Right forelimb (tissue), 1 donor: ENCODE measurements around the gene INPP5A.

Source experiments
- DNase-seq: peaks from one replicate; pipeline ENCODE4 v3.0.0-alpha.2; 2018

INPP5A gene

DNA sequence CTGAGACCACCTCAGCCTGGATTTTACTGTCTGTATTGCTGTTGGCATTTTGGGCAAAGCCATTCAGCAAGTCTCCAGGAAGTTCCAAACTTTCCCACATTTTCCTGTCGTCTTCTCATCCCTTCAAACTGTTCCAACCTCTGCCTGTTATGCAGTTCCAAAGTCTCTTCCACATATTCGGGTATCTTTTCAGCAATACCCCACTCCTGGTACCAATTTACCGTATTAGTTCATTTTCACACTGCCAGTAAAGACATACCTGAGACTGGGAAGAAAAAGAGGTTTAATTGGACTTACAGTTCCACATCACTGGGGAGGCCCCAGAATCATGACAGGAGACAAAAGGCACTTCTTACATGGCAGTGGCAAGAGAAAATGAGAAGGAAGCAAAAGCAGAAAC, 62.8 kb downstream of the INPP5A start:
- DNase-seq, result peak; percentile 2

DNA sequence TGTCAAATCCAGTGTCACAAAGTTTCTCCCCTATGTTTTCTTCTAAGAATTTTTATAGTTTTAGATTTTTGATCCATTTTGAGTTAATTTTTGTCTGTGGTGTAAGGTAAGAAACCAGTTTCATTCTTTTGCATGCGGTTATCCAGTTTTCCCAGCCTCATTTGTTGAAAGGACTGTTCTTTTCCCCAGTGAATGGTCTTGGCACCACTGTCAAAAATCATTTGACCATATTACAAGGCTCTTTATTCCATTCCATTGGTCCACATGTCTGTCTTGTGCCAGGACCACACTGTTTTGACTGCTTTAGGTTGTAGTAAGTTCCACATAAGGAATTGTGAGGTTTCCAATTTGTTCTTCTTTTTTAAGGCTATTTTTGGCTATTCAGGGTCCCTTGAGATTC, 64.0 kb downstream of the INPP5A start:
- DNase-seq, result no peak

DNA sequence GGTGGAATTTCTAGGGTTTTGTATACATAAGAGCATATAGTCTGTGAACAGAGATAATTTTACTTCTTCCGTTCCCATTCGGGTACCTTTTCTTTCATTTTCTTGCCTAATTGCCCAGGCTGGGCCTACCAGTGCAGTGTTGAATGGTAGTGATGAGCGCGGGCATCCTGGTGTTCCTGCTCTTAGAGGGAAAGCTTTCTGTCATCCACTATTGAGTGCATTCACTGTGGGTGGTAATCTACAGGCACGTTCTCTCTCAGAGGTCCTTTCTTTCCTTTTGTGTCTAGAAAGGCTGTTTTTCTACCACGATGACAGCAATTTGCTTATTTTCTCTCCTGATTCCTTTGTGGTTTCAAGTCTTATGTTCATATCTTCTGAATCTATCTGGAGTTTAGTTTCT, 65.0 kb downstream of the INPP5A start:
- DNase-seq, result peak; percentile 27

DNA sequence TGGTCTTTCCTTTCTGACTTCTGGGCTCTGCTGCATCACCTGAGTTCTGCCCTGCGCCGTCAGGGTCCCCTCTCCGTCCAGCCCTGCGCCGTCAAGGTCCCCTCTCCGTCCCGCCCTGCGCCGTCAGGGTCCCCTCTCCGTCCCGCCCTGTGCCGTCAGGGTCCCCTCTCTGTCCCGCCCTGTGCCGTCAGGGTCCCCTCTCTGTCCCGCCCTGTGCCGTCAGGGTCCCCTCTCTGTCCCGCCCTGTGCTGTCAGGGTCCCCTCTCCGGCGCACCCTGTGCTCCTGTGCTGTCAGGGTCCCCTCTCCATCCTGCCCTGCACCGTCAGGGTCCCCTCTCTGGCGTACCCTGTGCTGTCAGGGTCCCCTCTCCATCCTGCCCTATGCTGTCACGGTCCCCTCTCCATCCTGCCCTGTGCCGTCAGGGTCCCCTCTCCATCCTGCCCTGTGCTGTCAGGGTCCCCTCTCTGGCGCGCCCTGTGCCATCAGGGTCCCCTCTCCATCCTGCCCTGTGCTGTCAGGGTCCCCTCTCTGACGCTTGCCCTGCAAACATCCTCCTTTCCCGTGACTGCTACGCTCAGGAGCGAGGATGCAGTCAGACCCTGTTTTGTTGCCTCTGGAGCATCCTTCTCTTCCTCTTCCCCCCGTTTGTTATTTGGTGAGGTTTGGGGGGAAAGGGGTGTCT, 66.4 kb downstream of the INPP5A start:
- DNase-seq, result peak; percentile 25

DNA sequence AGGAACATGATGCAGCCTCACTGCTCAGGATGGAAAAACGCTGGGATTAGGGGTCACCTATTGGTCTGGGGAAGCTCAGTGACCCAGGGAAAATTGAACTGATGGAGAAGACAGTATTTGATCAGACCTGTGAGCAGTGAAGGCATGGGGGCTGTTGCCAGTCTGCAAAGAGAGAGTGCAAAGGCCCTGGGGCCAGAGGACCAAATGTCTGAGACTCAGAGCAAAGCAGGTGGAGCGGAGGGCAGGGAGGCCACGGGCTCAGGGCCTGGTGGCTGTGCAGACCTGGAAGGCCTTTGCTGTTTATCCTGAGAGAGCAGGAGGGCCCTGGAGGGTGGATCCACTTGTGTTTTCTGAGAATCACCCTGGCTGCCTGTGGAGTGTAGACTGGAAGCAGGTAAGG, 67.1 kb downstream of the INPP5A start:
- peak; percentile 21 for DNase-seq

DNA sequence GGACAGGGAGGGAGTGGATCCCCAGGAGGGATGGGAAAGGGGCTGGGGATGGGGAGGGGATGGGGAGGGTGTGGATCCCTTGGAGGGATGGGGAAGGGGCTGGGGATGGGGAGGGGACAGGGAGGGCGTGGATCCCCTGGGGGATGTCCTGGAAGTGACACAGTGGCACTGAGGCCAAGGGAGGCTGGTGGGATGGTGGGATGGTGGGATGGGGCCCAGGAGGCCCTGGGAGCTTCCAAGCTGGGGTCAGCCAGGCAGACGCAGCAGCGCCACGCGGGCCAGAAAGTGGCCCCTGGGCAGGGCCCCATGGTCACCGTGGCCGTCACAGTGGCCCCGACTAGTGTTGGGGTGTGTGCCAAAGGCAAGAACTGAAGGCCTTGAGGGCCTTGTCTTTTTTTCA, 67.8 kb downstream of the INPP5A start:
- DNase-seq, result peak; percentile 25

DNA sequence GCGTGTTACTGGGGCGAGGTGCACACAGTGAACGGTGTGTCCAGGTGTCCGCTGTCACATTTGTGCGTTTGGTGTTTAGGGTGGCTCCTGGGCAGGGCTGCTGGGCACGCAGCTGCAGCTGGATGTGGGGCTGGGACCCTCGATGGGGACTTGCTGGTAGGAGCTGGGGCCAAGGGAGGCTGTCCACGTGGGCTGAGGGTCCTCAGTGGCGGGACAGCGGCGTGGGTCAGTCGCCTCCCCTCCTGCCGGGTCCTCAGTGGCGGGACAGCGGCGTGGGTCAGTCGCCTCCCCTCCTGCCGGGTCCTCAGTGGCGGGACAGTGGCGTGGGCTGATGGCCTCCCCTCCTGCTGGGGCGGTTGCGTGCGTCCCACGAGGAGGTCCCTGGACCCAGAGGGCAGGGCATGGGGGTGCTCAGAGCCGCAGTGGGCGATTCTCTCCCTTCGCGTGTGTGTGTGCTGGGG, 68.5 kb downstream of the INPP5A start:
- peak; percentile 36 for DNase-seq

DNA sequence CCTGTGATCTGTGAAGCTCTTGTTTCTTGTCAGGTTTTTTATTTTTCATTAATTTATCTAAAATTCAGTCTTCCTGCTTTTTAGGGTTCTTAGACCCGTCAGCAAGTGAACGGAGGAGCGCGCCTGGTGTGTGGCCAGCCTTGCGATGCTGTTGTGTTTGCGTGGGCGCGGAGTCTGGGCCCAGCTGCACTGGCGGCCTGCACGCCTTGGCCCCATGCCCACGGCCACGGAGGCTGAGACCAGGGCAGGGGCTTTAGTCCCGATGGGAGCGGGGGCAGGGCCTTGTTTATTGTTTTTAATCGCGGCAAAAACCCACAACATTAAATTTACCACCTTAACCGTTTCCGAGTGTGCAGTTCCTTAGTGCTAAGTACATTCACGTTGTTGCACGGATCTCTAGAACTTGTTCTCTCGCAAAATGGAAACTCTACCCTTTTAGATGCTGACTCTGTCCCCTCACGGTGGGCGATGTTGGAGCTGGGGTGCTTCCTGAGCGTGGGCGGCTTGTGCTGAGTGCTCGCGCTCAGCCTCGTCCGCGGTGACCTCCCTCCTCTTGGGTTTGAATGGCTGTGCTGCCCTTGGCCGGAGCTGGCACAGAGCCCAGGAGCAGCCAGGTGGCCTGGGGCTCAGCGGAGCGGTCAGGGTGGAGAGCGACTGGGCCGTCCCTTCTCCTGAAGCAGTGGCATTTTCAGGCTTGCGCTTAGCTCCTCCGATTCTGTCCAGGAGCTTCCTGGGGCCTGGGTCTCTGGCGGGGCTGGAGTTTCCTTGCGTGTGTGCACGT, 69.1 kb downstream of the INPP5A start:
- DNase-seq, result peak; percentile 65

DNA sequence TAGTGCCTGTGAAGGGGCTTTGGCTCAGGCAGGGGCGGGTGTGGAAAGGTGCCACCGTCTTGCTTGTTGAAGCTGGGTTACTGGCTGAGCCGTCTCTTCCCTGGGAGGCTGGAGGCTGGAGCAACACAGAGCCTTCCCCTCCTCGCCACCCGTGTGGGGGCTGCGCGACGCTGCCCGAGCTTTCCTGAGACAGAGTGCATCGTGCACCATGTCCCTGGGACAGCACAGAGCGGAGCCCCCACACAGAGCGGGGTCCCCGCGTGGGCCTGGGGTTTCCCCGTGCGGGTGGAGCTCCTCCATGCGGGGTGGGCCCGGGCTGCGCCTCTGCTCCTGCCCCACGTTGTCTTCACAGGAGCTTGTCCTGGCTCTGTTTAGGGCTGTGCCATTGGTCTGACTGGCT, 69.9 kb downstream of the INPP5A start:
- peak; percentile 31 for DNase-seq

DNA sequence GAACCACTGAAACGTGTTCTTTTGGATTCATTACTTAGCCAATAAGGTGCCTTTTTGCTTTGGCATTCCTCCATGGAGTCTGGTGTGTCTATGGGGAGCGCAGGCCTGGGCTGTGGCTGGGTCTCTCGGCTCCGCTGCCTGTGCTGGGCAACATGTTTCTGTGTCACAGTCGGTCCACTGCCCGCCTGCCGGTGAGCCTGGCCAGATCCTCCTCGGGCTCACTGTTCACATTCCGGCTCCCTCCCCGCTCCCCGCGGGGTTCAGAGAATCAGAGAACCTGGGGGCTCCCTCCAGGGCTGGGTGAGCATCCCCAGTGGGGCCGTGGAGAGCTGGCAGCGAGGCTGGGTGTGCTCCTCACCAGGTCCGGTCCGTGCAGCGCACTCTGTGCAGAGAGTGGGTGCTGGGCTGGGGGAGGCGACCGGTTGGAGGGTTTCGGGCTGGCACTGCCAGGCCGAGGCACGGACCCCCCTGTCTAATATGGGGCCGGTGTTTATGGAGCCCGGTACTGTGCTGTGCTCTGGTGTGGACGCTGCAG, 70.4 kb downstream of the INPP5A start:
- DNase-seq, result peak; percentile 37

DNA sequence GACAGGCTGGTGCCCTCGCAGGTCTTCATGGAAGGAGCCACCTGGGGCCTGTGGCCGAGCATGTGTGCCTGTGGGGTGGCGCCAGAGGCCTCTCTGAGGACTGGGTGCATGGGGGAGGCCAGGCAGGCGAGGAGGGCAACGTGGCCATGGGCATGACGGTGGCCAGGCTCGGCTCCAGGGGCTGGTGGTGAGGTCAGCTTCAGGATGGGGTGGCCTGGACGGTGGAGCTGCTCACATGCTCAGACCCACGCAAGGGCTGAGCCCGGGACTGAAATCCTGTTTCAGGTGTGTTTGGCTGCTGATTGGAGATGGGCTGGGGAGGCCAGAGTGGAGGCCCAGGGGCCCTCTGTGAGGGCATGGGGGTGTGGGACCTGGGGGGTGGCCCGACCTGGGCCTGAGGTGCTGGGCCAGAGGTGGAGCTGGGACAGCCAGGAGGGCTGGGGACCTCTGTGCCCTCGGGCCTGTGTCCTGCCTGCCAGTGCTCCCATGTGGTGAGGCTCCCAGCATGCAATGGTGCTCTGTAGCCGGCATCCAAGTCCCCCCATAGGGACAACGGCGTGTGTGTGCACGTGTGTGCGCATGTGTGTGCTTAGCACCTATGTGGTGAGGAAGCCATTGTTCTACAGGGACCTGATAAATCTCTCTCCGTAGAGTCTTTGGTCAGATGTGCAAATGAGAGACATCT, 71.1 kb downstream of the INPP5A start:
- DNase-seq, result peak; percentile 43

DNA sequence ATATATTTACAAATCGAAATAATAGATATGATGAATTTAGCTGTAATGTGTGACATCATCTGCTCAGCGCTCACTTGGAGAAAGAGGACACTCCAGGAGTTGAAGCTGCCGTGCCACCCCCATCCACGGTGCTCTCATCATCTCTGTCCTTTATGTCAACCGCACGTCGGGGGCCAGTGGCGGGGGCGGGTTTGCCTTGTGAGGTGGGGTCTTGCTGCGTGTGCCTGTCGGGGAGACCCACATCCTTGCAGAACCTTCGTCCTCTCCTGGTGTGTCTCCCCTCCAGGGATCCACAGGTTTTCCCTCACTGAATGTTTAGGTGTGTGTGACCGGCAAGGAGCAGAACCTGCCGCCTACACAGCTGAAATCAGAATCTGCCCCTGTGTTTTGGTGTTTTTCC, 71.6 kb downstream of the INPP5A start:
- no peak for DNase-seq

DNA sequence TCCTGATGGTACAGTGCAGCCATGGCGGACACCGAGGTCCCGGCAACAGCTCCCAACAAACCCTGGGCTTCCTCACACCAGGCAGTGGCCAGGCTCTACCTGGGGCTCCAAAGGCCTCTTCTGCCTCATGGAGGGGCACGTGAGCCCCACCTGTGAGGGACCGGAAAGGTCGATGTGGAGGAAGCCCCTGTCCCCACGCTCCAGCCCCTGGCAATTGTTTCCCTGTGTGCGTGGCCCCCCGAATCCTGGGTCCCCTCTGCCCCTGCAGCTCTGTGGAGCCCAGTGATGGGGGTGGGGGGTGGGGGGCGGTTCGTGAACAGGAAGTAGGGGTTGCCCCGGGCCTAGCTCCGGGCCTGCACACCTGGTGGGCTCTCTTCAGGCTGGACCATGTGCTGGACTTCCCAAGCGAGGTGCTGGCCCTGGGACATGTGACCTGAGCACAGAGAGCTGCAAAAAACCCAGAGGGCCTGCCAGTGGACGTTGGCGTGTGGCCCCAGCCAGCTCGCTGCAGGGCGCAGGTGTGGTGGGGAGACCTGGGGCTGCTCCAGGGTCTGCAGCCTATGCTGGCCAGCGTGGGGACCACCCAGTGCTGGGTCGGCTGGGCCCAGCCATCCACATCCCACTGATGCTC, 72.6 kb downstream of the INPP5A start:
- DNase-seq, result peak; percentile 39

DNA sequence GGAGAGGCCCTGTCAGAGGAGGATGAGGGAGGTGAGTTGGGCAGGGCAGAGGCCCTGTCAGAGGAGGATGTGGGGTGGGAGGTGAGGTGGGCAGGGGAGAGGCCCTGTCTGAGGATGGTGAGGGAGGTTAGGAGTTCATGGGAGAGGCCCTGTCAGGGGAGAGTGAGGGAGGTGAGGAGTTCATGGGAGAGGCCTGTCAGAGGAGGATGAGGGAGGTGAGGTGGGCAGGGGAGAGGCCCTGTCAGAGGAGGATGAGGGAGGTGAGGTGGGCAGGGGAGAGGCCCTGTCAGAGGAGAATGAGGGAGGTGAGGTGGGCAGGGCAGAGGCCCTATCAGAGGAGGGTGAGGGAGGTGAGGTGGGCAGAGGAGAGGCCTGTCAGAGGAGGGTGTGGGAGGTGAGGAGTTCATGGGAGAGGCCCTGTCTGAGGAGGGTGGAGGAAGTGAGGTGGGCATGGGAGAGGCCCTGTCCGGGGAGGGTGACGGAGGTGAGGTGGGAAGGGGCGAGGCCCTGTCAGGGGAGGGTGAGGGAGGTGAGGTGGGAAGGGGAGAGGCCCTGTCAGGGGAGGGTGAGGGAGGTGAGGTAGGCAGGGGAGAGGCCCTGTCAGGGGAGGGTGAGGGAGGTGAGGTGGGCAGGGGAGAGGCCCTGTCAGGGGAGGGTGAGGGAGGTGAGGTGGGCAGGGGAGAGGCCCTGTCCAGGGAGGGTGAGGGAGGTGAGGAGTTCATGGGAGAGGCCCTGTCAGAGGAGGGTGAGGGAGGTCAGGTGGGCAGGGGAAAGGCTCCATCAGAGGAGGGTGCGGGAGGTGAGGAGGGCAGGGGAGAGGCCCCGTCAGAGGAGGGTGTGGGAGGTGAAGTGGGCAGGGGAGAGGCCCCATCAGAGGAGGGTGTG, 73.7 kb downstream of the INPP5A start:
- peak; percentile 25 for DNase-seq

DNA sequence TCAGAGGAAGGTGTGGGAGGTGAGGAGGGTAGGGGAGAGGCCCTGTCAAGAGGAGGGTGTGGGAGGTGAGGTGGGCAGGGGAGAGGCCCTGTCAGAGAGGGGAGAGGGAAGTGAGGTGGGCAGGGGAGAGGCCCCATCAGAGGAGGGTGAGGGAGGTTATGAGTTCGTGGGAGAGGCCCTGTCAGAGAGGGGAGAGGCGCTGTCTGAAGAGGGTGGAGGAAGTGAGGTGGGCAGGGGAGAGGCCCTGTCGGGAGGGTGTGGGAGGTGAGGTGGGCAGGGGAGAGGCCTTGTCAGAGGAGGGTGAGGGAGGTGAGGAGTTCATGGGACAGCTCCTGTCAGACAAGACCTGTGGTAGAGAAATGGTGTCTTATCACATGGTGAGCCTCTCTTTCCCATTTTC, 74.4 kb downstream of the INPP5A start:
- peak; percentile 35 for DNase-seq

DNA sequence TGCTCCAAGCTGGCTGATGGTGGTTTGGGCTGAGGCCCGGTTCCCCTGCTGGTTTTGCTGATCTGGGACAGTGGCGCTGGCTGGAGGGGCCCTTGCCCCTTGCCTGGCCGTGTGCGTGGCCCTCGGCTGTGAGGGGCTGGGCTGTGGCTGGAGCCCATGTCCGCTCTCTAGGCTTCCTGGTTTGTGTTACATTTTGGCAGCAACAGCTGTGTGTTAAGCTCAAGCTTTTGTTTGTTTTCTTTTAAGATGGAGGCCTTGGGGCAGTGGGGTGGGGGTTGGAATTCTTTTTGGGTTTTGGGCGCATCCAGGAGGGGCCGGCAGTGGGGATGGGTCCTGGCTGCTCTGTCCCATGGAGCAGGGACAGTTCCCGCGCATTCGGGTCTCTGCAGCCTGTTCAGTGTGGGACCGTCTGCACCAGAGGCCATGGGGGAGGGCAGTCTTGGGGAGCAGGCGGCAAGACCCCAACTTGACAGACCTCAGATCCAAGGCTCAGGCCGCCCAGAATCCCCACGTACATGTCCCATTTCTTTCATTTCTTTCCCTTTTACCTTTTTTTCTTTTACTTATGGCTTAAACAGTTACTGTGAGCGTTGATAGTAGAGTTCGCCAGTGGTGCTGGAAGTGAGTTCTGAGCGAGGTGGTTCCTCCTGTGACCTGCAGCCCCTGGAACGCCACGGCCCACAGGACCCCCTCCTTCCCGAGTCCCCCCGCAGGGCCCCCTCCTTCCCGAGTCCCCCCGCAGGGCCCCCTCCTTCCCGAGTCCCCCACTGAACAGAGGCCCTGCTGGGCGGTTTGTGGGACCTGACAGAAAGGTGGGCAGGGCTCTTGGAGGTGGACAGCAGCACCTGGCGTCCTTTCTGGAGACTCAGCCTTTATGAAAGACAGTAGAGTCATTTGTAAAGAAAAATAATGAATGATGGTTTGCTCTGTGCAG, 75.3 kb downstream of the INPP5A start:
- peak; percentile 51 for DNase-seq

DNA sequence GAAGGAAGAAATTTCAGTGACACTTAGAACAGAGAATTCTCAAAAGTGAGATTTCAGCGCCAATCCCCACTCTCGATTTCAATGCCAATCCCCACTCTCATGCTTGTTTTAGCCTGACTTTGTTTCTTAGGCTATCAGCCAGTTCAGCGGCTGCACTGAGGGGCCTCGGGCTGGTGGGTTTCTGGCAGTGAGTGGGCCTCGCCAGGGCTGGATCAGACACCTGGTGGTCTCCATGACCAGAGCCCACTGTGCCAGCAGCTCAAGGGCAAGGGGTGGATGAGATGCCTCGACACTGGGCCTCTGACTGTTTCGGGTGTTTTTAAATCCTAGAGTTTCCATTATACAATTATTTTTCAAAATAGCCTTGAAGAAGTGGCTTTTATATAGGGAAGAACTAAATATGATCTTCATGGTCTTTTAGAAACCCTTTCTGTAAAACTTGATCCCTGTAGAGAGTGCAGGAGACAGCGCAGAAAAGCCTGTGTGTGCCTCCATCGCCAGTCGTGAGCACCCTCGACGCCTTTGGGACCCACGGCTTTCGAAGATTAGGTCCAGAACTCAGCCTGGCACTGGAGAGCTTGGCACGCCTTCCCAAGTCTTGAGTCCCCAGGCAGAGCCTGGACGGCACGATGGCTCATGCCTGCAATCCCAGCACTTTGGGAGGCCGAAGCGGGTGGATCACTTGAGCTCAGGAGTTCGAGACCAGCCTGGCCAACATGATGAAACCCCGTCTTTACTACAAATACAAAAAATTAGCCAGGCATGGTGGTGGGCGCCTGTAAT, 76.2 kb downstream of the INPP5A start:
- DNase-seq, result peak; percentile 32

DNA sequence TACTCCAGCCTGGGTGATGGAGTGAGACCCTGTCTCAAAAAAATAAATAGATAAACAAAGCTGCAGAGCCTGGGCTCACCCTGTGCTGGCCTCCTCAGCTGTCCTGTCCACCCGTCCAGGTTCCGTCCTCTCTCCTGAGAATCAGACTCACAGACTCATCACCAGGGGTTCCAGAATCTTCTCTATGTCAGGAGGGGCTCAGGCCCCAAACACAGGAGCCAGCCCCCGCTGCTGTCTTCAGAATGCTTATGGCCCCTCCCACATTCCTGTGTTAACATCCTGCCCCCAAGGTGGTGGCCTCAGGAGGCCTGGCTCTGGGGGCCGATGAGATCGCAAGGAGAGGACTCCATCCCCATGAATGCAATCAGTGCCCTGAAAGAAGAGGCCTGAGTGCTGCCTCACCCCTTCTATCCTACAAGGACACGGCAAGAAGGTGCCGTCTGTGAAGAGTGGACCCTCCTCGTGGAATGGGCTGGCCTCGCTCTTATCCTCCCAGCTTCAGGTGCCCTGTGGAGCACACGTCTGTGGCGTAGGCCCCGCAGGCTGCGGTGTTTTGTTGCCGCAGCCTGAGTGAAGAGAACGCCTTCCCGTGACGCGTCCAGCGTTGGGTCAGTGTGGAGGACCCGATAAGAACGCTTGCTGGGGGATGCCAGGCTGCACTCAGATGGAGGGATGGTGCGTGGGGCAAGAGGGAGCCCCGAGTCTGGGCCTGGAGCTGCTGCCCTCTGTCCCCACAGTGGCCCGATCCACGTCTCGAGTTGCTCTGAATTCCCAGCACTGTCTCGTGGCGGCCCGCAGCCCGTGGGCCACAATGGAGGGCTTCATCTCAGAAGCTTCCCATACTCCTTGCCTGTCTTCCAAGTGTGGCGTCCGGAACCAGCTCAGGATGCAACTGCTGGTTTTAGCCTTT, 77.1 kb downstream of the INPP5A start:
- DNase-seq, result peak; percentile 25
